Activated CD8-positive, alpha-beta T cell treated with anti-CD3 and anti-CD28 coated beads for 36 hours (primary cell): ENCODE results near the gene CEP95. TPM values are rescaled to one million over a fixed set of nuclear protein-coding genes. Genes with fewer than 3 reads are reported as not detected.
A peak's percentile ranks its signal among the peaks of the same experiment; 100 is the strongest.

Source experiments
- ATAC-seq: fragments of 200-7000 bp; cut with Tn5 transposase; one replicate; pipeline ENCODE4 v1.10.0; 2021; ENCODE audit warnings: mild to moderate bottlenecking, moderate library complexity
- CTCF ChIA-PET: fragments of 350-600 bp; sonication (Branson Sonifier 250); formaldehyde crosslinking; loops from one replicate; lab custom pipeline; 2021; ENCODE audit warnings: antibody characterized with exemption; lab: Charles Lee
- POLR2A ChIA-PET: fragments of 350-600 bp; sonication (Branson Sonifier 250); formaldehyde crosslinking; loops from one replicate; lab custom pipeline; 2021; ENCODE audit warnings: antibody characterized with exemption; lab: Charles Lee
- DNase-seq: peaks from one replicate; pipeline ENCODE4 v3.0.0-alpha.2; 2020
- H3K27ac Mint-ChIP-seq: one replicate; pipeline ENCODE4 v1.8.0; 2021; ENCODE audit warnings: mild to moderate bottlenecking, mixed read lengths
- H3K27me3 Mint-ChIP-seq: one replicate; pipeline ENCODE4 v1.8.0; 2021; ENCODE audit warnings: mixed read lengths
- H3K36me3 Mint-ChIP-seq: one replicate; pipeline ENCODE4 v1.8.0; 2021; ENCODE audit warnings: low read depth, mixed read lengths
- H3K4me1 Mint-ChIP-seq: one replicate; pipeline ENCODE4 v1.8.0; 2021; ENCODE audit warnings: low read depth, mixed read lengths
- H3K4me3 Mint-ChIP-seq: one replicate; pipeline ENCODE4 v1.8.0; 2021; ENCODE audit warnings: mild to moderate bottlenecking, moderate library complexity, mixed read lengths
- H3K9me3 Mint-ChIP-seq: one replicate; pipeline ENCODE4 v1.8.0; 2021; ENCODE audit warnings: mixed read lengths
- CTCF ChIP-seq: fragments of 200-600 bp; IDR thresholded peaks from one replicate; pipeline ENCODE4 v1.8.0; 2022; ENCODE audit warnings: antibody characterized with exemption, mild to moderate bottlenecking
- intact Hi-C: fragments of 100-400 bp; cut with micrococcal nuclease; formaldehyde crosslinking; loops from one replicate; pipeline ENCODE4 v1.10.0; 2022
- total RNA-seq, 2 experiments: library from RNA; stranded (reverse); gene quantifications; one replicate each; pipeline ENCODE4 v1.2.3, GENCODE V29; 2021

The CEP95 gene
- total RNA-seq, 2 experiments from 2014 or later, result 45.2 to 45.7 TPM

- DNase-seq (no peak), ATAC-seq (no peak)
- CTCF ChIA-PET, result interaction anchor here (0.7 to 5.7 kb wide), 2 partner anchors 37 to 66 kb away, joined by 3 to 178 read pairs; no protein-coding TSS in a partner anchor
- POLR2A ChIA-PET, result no interaction called here
- no peak for TF ChIP-seq CTCF
- Mint-ChIP-seq H3K27me3 (no peaks in the 10 kb centered on the region), H3K27ac (no peak overlapping the region), H3K4me3 (no peak overlapping the region), H3K36me3 (peaks cover 60% of the 10 kb centered on the region), H3K9me3 (no peaks in the 10 kb centered on the region), H3K4me1 (peaks cover 14% of the 10 kb centered on the region)
- intact Hi-C loops, result no loop called here
Measured at GRCh38 chr17:64488301-64488700, 18.5 kb upstream of the CEP95 start.

- intact Hi-C loops, result loop anchor here (5.0 kb wide), 1 partner anchor 69 kb away; no protein-coding TSS in a partner anchor
- peak; percentile 82 for ATAC-seq
- Mint-ChIP-seq H3K27me3 (no peaks in the 10 kb centered on the region), H3K4me1 (peaks cover 25% of the 10 kb centered on the region), H3K36me3 (peaks cover 55% of the 10 kb centered on the region), H3K9me3 (no peaks in the 10 kb centered on the region), H3K27ac (no peak overlapping the region), H3K4me3 (no peak overlapping the region)
- POLR2A ChIA-PET, result interaction anchor here (0.5 to 4.5 kb wide), 6 partner anchors 9 to 163 kb away, joined by 3 to 42 read pairs (median 4); partner anchors contain the start of genes CEP95 and DDX5
- peak; percentile 74 for TF ChIP-seq CTCF
- CTCF ChIA-PET, result interaction anchor here (0.7 to 6.1 kb wide), 33 partner anchors 9 to 220 kb away, joined by 3 to 178 read pairs (median 5); partner anchors contain the start of genes CEP95, DDX5, MILR1 and SMURF2
- peak; percentile 72 for DNase-seq
Measured at GRCh38 chr17:64491034-64491860, 15.5 kb upstream of the CEP95 start.

- ChIA-PET CTCF (interaction anchor here (0.8 to 6.1 kb wide), 29 partner anchors 11 to 192 kb away, joined by 3 to 178 read pairs (median 5); partner anchors contain the start of genes CEP95, DDX5, MILR1 and PECAM1), POLR2A (interaction anchor here (0.5 to 4.5 kb wide), 4 partner anchors 10 to 163 kb away, joined by 3 to 42 read pairs (median 4); partner anchors contain the start of genes CEP95 and DDX5)
- Mint-ChIP-seq H3K36me3 (peaks cover 60% of the 10 kb centered on the region), H3K27ac (no peak overlapping the region), H3K9me3 (no peaks in the 10 kb centered on the region), H3K27me3 (no peaks in the 10 kb centered on the region), H3K4me1 (peaks cover 25% of the 10 kb centered on the region), H3K4me3 (no peak overlapping the region)
- no peak for TF ChIP-seq CTCF
- intact Hi-C loops, result loop anchor here (5.0 kb wide), 1 partner anchor 70 kb away; no protein-coding TSS in a partner anchor
- no peak for DNase-seq
- no peak for ATAC-seq
Measured at GRCh38 chr17:64491994-64492393, 14.8 kb upstream of the CEP95 start.

GRCh38 chr17:64492481-64493109 is 14.2 kb upstream of the CEP95 start:
- intact Hi-C loops, result loop anchor here (5.0 kb wide), 1 partner anchor 70 kb away; no protein-coding TSS in a partner anchor
- POLR2A ChIA-PET, result interaction anchor here (0.9 to 4.5 kb wide), 5 partner anchors 10 to 170 kb away, joined by 3 to 42 read pairs (median 4); partner anchors contain the start of genes CEP95, DDX5 and SMURF2
- ATAC-seq (no peak), DNase-seq (peak; percentile 18)
- peaks cover 26% of the 10 kb centered on the region for H3K4me1 Mint-ChIP-seq
- H3K4me3 Mint-ChIP-seq, result no peak overlapping the region
- H3K36me3 Mint-ChIP-seq, result peaks cover 63% of the 10 kb centered on the region
- CTCF ChIA-PET, result interaction anchor here (0.8 to 6.1 kb wide), 27 partner anchors 10 to 179 kb away, joined by 3 to 178 read pairs (median 5); partner anchors contain the start of genes CEP95, DDX5 and PECAM1
- H3K27me3 Mint-ChIP-seq, result no peaks in the 10 kb centered on the region
- H3K9me3 Mint-ChIP-seq, result no peaks in the 10 kb centered on the region
- TF ChIP-seq CTCF, result peak; percentile 74
- H3K27ac Mint-ChIP-seq, result peak overlapping the region; percentile 45
